Esophagus (tissue), 2 donors: ENCODE data around the gene DLL4. TPM values are rescaled to one million over a fixed set of nuclear protein-coding genes. Genes with fewer than 3 reads are reported as not detected.
A peak's percentile ranks its signal among the peaks of the same experiment; 100 is the strongest.

Source experiments
- H3K27ac ChIP-seq, 2 donors: one replicate each; pipeline ENCODE4 v1.5.1; 2013; ENCODE audit warnings: low read depth in 2 of 2, mild to moderate bottlenecking in 2 of 2, inconsistent platforms in 1 of 2, low read length in 1 of 2, moderate library complexity in 1 of 2
- H3K27me3 ChIP-seq, 2 donors: one replicate each; pipeline ENCODE4 v1.6.1; 2013; ENCODE audit warnings: low read length in 2 of 2, control low read depth in 1 of 2, mild to moderate bottlenecking in 1 of 2; ENCODE audit not compliant: insufficient read depth in 2 of 2, control insufficient read depth in 1 of 2
- H3K36me3 ChIP-seq, 2 donors: one replicate each; pipeline ENCODE4 v1.6.1; 2013; ENCODE audit warnings: low read length in 1 of 2; ENCODE audit not compliant: control insufficient read depth in 2 of 2, insufficient read depth in 2 of 2
- H3K4me1 ChIP-seq, 2 donors: one replicate each; pipeline ENCODE4 v1.6.1; 2013; ENCODE audit warnings: low read length in 1 of 2; ENCODE audit not compliant: control insufficient read depth in 2 of 2, insufficient read depth in 2 of 2
- H3K4me3 ChIP-seq, 2 donors: one replicate each; pipeline ENCODE4 v1.5.1; 2013; ENCODE audit warnings: low read length in 2 of 2, mild to moderate bottlenecking in 2 of 2, low read depth in 1 of 2, moderate library complexity in 1 of 2
- H3K9me3 ChIP-seq, 2 donors: one replicate each; pipeline ENCODE4 v1.6.1; 2013; ENCODE audit warnings: mild to moderate bottlenecking in 2 of 2, low read depth in 1 of 2, low read length in 1 of 2, moderate library complexity in 1 of 2; ENCODE audit not compliant: control insufficient read depth in 2 of 2, insufficient read depth in 1 of 2
- WGBS, 2 donors: extraction: QIAGEN DNeasy Blood & Tissue Kit; methylation state at CpG; one replicate each; pipeline ENCODE4 v1.1.7; 2013; 5-methylcytosine and 5-hydroxymethylcytosine counted together
- polyA plus RNA-seq, 2 donors: library from polyadenylated mRNA; stranded (reverse); fragments of 200-250 nt; gene quantifications; one replicate each; pipeline ENCODE4 v1.2.3, GENCODE V29; 2013
- donor health status: healthy with polysubstance abuse.
- donor health status: Bipolar disorder and iron deficiency.

DLL4 gene
- polyA plus RNA-seq, 2 donors: 1.8 to 1.9 TPM

- no peaks in the 10 kb centered on the region for H3K36me3 ChIP-seq
- H3K27ac ChIP-seq: no peak overlapping the region
- H3K9me3 ChIP-seq: no peaks in the 10 kb centered on the region
- peak overlapping the region; percentile 2 to 3 for H3K4me3 ChIP-seq
- peaks cover 0 to 9% of the 10 kb centered on the region in 2 donors for H3K4me1 ChIP-seq
- 75 to 92% methylated on average over 3 of the region's 3 CpGs for WGBS, 2 donors
- H3K27me3 ChIP-seq: no peaks in the 10 kb centered on the region
These were observed 26.9 kb downstream of the DLL4 start for GRCh38 chr15:40955930-40956540.

- Histone ChIP-seq H3K36me3 (no peaks in the 10 kb centered on the region), H3K27me3 (no peaks in the 10 kb centered on the region), H3K4me3 (peak overlapping the region in 1 of 2 donors; percentile 1), H3K4me1 (peaks cover 0 to 9% of the 10 kb centered on the region in 2 donors), H3K27ac (no peak overlapping the region), H3K9me3 (no peaks in the 10 kb centered on the region)
- WGBS, 2 donors: 90 to 94% methylated on average over 3 of the region's 3 CpGs
These were observed 27.4 kb downstream of the DLL4 start for GRCh38 chr15:40956541-40956982.

DNA sequence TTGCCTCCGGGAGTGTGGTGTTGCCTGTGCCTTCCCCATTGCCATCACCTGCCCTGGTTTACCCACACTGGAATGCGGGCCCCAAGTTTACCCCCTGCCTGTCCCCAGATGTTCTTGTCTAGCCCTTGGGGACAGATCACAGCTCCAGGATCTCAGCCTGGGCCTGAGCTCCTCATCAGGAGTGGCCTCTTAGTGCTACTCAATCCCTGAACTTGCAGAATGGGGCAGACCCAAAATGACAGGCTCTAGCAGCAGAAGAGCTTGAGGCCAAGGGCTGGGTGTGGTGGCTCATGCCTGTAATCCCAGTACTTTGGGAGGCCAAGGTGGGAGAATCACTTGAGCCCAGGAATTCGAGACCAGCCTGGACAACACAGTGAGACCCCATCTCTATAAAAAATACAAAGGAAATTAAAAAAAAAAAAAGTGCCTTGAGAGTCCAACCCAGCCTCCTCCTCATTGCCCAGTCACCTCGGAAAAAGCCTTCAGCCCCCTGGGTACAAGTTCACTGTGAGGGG, 28.0 kb downstream of the DLL4 start:
- Histone ChIP-seq H3K4me3 (peak overlapping the region in 1 of 2 donors; percentile 1), H3K4me1 (peaks cover 0 to 9% of the 10 kb centered on the region in 2 donors), H3K27me3 (no peaks in the 10 kb centered on the region), H3K36me3 (no peaks in the 10 kb centered on the region), H3K27ac (peak overlapping the region in 1 of 2 donors; percentile 0), H3K9me3 (no peaks in the 10 kb centered on the region)
- 80 to 85% methylated on average over 4 of the region's 4 CpGs for WGBS, 2 donors

- no peaks in the 10 kb centered on the region for H3K36me3 ChIP-seq
- 56 to 59% methylated on average over 9 of the region's 9 CpGs for whole genome bisulfite sequencing, 2 donors
- H3K27me3 ChIP-seq: no peaks in the 10 kb centered on the region
- no peak overlapping the region for H3K4me3 ChIP-seq
- peak overlapping the region in 1 of 2 donors; percentile 0 for H3K27ac ChIP-seq
- no peaks in the 10 kb centered on the region for H3K9me3 ChIP-seq
- H3K4me1 ChIP-seq: peaks cover 0 to 4% of the 10 kb centered on the region in 2 donors
These were observed 28.5 kb downstream of the DLL4 start for GRCh38 chr15:40957581-40958051.

GRCh38 chr15:40958146-40958545, 29.0 kb downstream of the DLL4 start:
- 47 to 71% methylated on average over 6 of the region's 6 CpGs for WGBS, 2 donors
- Histone ChIP-seq H3K9me3 (no peaks in the 10 kb centered on the region), H3K4me3 (no peak overlapping the region), H3K27ac (no peak overlapping the region), H3K36me3 (no peaks in the 10 kb centered on the region), H3K4me1 (peaks cover 0 to 4% of the 10 kb centered on the region in 2 donors), H3K27me3 (no peaks in the 10 kb centered on the region)

DNA sequence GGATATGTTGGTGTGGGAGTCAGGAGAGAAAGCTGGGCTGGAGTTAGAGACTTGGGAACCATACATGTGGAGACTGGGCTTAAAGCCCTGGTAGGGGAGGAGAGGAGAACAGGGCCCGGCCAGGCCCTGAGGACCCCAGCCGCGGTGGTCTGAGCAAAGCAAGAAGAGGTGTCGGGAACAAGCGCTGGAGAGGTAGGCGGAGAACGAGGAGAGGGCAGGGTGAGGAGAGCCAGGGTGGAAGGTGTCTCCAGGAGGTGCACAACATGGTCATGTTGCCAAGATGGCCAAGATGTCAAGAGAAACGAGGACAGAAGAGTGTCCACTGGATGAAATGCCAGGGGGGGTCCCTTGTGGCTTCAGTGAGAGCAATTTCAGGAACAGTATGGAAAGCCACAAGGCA, 29.6 kb downstream of the DLL4 start:
- Histone ChIP-seq H3K9me3 (no peaks in the 10 kb centered on the region), H3K27ac (no peak overlapping the region), H3K27me3 (no peaks in the 10 kb centered on the region), H3K4me3 (no peak overlapping the region), H3K36me3 (no peaks in the 10 kb centered on the region), H3K4me1 (peaks cover 0 to 4% of the 10 kb centered on the region in 2 donors)
- WGBS, 2 donors: 88 to 95% methylated on average over 8 of the region's 8 CpGs

DNA sequence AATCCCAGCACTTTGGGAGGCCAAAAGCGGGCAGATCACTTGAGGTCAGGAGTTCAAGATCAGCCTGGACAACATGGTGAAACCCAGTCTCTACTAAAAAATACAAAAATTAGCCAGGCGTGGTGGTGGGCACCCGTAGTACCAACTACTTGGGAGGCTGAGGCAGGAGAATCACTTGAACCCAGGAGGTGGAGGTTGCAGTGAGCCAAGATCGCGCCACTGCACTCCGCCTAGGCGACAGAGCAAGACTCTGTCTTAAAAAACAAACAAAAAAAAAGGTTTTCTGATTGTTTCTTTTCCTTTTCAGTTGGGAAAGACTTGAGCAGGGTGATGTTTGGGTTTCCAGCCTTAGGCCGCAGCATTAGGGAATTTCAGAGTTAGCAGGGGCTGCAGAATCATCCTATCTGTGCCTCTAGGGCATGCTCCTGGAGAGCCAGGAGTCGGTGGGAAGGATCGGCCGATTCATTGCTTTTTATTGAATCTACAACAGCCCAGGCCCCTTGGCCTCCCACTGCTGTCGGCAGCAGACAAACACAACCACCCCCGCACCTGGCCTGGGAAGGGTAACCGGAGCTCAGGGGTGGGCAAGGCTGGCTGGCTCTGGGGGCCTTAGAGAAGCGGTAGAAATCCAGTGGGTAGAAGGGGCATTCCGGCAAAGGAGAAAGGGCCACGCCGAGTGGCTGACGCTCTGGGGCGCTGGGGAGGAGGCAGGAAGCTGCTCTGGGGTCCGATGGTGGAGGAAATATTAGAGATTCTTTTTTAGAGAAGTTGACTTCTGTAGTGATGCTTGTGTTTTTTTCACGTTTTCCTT, 30.4 kb downstream of the DLL4 start:
- H3K9me3 ChIP-seq: no peaks in the 10 kb centered on the region
- 85 to 88% methylated on average over 22 of the region's 22 CpGs for WGBS, 2 donors
- no peak overlapping the region for H3K4me3 ChIP-seq
- H3K4me1 ChIP-seq: peaks cover 0 to 4% of the 10 kb centered on the region in 2 donors
- no peaks in the 10 kb centered on the region for H3K27me3 ChIP-seq
- no peak overlapping the region for H3K27ac ChIP-seq
- no peaks in the 10 kb centered on the region for H3K36me3 ChIP-seq

DNA sequence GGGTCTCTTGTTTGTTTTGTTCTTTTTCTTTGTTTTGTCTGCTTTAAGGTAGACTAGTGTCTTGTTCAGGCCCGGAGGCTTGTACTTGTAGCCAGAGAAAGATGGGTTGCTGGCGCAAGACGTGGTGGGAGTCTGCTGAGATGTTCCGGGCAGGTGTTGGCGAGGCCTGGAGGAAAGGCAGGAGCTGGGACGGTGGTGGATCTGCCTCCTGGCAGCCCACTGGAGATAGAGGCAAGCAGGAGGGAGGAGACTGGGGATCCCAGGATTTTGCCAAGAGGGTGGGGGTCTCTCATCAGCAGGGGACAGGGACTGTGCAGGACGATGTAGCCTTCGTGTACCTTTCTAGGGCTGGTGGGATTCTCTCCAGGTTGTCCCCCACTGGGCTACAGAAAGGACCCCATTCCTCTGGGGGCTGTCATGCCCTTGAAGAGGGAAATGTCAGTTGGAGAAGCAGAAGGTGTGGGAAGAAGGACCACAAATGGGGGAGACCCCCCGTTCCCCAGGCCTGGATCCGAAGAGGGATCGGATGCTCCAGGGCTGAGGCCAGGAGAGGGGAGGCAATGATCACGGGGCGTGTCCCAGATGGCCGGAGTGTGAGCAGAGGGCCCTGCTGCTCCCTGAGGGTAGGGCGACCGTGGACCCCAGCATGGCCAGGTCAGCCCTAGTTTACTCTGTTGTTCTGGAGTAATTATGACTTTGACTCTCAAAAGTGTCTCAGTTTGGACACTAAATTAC, 31.2 kb downstream of the DLL4 start:
- H3K27ac ChIP-seq: peak overlapping the region in 1 of 2 donors; percentile 14
- H3K4me3 ChIP-seq: no peak overlapping the region
- peaks cover 0 to 4% of the 10 kb centered on the region in 2 donors for H3K4me1 ChIP-seq
- H3K27me3 ChIP-seq: no peaks in the 10 kb centered on the region
- 90 to 93% methylated on average over 16 of the region's 16 CpGs for WGBS, 2 donors
- H3K36me3 ChIP-seq: no peaks in the 10 kb centered on the region
- H3K9me3 ChIP-seq: no peaks in the 10 kb centered on the region

DNA sequence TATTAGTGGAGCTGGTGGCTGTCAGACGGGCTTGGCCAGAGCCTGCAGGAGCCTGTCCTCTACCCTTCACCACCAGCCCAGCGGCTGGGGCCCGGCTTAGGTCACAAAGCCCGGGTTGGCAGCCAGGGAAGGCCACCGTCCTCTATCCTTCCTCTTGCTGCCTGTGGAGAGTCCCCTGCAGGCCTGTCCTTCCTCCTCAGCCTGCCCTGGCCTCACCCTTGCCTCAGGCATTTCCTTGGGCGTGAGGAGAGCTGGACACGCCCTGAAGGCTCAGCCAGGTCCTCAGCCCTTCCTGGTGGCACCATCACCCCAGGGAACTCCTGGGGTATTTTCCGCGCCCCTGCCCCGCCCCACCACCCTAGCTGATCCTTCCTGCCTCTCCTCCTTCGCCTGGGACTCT, 31.8 kb downstream of the DLL4 start:
- Histone ChIP-seq H3K27ac (no peak overlapping the region), H3K9me3 (no peaks in the 10 kb centered on the region), H3K36me3 (no peaks in the 10 kb centered on the region), H3K4me1 (peaks cover 0 to 4% of the 10 kb centered on the region in 2 donors), H3K27me3 (no peaks in the 10 kb centered on the region), H3K4me3 (no peak overlapping the region)
- 67% methylated on average over 11 of the region's 11 CpGs for WGBS, 2 donors
